Neural progenitor cell (in vitro differentiated cells): ENCODE data around the gene ADCY4. TPM values are rescaled to one million over a fixed set of nuclear protein-coding genes. Genes with fewer than 3 reads are reported as not detected.

Source experiments
- DNase-seq: peaks from one replicate; pipeline ENCODE4 v3.0.0-alpha.2; 2016; ENCODE audit warnings: low spot score
- H2AFZ ChIP-seq: fragments of 200-600 bp; sonication (generic); replicated peaks from 2 replicates; pipeline ENCODE4 v1.6.1; 2016; ENCODE audit warnings: antibody characterized with exemption
- H3F3A ChIP-seq: fragments of 200-600 bp; sonication (generic); 2 replicates; pipeline ENCODE4 v1.6.1; 2016; ENCODE audit warnings: antibody characterized with exemption, low read depth
- H3K27ac ChIP-seq: fragments of 200-600 bp; sonication (generic); 2 replicates; pipeline ENCODE4 v1.5.1; 2016; ENCODE audit warnings: mild to moderate bottlenecking
- H3K27me3 ChIP-seq: fragments of 200-600 bp; sonication (generic); 2 replicates; pipeline ENCODE4 v1.6.1; 2016; ENCODE audit warnings: mild to moderate bottlenecking, moderate library complexity
- H3K36me3 ChIP-seq: fragments of 200-600 bp; sonication (generic); 2 replicates; pipeline ENCODE4 v1.5.1; 2016
- H3K4me1 ChIP-seq: fragments of 200-600 bp; sonication (generic); 2 replicates; pipeline ENCODE4 v1.6.1; 2016; ENCODE audit warnings: mixed run types
- H3K4me2 ChIP-seq: fragments of 200-600 bp; sonication (generic); 2 replicates; pipeline ENCODE4 v1.6.1; 2016
- H3K4me3 ChIP-seq: fragments of 200-600 bp; sonication (generic); 2 replicates; pipeline ENCODE4 v1.5.1; 2016
- H3K79me2 ChIP-seq: fragments of 200-600 bp; sonication (generic); 2 replicates; pipeline ENCODE4 v1.6.1; 2016; ENCODE audit warnings: low read depth
- H3K9ac ChIP-seq: fragments of 200-600 bp; sonication (generic); 2 replicates; pipeline ENCODE4 v1.6.1; 2016
- H3K9me3 ChIP-seq: fragments of 200-600 bp; sonication (generic); 2 replicates; pipeline ENCODE4 v1.5.1; 2016; ENCODE audit warnings: low read depth
- H4K20me1 ChIP-seq: fragments of 200-600 bp; sonication (generic); 2 replicates; pipeline ENCODE4 v1.6.1; 2016; ENCODE audit warnings: low read depth
- H3K27ac Mint-ChIP-seq: 3 replicates; pipeline ENCODE4 v1.8.0; 2021; ENCODE audit warnings: mixed read lengths
- H3K27me3 Mint-ChIP-seq: 2 replicates; pipeline ENCODE4 v1.8.0; 2022; ENCODE audit warnings: low read depth, mild to moderate bottlenecking, inconsistent platforms, moderate library complexity, mixed read lengths; ENCODE audit not compliant: insufficient read depth
- H3K36me3 Mint-ChIP-seq: 3 replicates; pipeline ENCODE4 v1.8.0; 2021; ENCODE audit warnings: mixed read lengths
- H3K4me1 Mint-ChIP-seq: 3 replicates; pipeline ENCODE4 v1.8.0; 2021; ENCODE audit warnings: mixed read lengths
- H3K4me3 Mint-ChIP-seq: 3 replicates; pipeline ENCODE4 v1.8.0; 2021; ENCODE audit warnings: mild to moderate bottlenecking, moderate library complexity, mixed read lengths
- H3K9me3 Mint-ChIP-seq: 3 replicates; pipeline ENCODE4 v1.8.0; 2020; ENCODE audit warnings: mixed read lengths
- EZH2 ChIP-seq: fragments of 200-600 bp; sonication (generic); IDR thresholded peaks from 2 replicates; pipeline ENCODE4 v1.6.1; 2017; ENCODE audit warnings: antibody characterized with exemption, mild to moderate bottlenecking, moderate library complexity
- EZH2phosphoT487 ChIP-seq: fragments of 200-600 bp; sonication (generic); IDR thresholded peaks from 2 replicates; pipeline ENCODE4 v1.6.1; 2017; ENCODE audit warnings: antibody characterized with exemption
- total RNA-seq: library from RNA; depleted of rRNA; stranded (reverse); fragments of >200 nt; gene quantifications from 2 replicates; pipeline ENCODE4 v1.2.3, GENCODE V29; 2015; ENCODE audit warnings: low replicate concordance
- TF ChIP-seq, protein P1 (sequence below): fragments of 200-600 bp; sonication (generic); IDR thresholded peaks from 2 replicates; pipeline ENCODE4 v1.5.1; 2017; ENCODE audit warnings: antibody characterized with exemption, mild to moderate bottlenecking

Gene ADCY4
- total RNA-seq, 1 donor from 2014 or later = not detected

DNA sequence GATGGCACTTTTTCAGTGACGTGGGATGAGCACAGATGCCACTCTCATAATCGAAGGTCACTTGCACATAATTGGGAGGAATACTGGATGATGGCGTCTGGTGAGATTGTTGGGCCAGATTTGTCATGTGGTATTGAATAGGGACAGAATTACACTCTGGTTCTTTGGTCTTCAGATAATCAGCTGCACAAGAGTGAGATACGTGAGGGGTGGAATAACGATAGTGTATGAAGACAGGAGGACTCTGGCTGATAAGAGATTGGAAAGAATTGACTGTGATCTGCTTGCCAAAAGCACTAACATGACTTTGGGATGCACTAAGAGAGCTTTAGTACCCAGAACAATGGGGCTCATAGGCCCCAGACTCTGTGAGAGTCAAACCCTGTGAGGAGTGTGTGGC is 56.4 kb downstream of the ADCY4 start:
- Histone ChIP-seq H3K36me3 (no peaks in the 10 kb centered on the region), H3K4me1 (no peaks in the 10 kb centered on the region), H3K9ac (no peak overlapping the region), H3K4me3 (no peak overlapping the region), H3F3A (no peaks in the 10 kb centered on the region), H2AFZ (no peak overlapping the region), H4K20me1 (no peaks in the 10 kb centered on the region), H3K9me3 (no peaks in the 10 kb centered on the region), H3K4me2 (no peak overlapping the region), H3K27ac (no peak overlapping the region), H3K27me3 (no peaks in the 10 kb centered on the region), H3K79me2 (no peaks in the 10 kb centered on the region)
- peak overlapping the region; percentile 25 for H3K27ac Mint-ChIP-seq
- H3K4me3 Mint-ChIP-seq = no peak overlapping the region
- no peak for TF ChIP-seq EZH2phosphoT487
- H3K27me3 Mint-ChIP-seq = peaks cover 2% of the 10 kb centered on the region
- H3K36me3 Mint-ChIP-seq = peaks cover 2% of the 10 kb centered on the region
- H3K9me3 Mint-ChIP-seq = no peaks in the 10 kb centered on the region
- no peak for DNase-seq
- no peaks in the 10 kb centered on the region for H3K4me1 Mint-ChIP-seq

DNA sequence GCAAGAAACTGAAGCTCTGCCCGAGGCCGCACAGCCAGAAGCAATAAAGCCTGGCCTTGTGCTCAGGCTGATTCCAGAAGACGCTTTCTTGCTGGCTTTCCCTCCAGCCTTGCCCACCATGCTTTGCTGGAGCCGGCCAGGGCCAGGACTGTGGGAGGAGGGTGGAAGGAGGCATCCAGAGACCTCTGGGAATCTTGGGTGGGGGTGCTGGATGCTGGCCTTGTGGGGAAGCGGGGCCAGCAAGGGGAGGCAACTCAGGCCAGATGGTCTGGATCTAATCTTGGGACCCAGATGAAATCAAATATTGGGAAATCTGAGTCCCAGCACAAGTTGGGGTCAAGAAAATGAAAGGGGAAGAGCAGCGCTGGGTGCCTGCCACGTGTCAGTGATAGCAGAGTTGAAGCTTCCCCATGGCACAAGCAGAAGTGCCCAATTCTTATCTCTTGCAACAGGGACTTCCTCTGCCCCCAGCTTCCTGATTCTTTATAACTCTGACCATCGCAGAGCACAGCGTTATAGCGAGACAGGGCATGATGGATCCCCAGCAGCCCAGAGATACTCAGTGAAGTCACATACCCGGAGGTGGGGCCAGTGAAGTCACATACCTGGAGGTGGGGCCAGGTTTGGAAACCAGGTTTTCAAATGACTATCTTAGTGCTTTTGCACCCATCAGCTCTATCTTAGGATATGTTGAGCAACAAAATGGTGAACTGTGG is 57.1 kb downstream of the ADCY4 start:
- Histone ChIP-seq H3K4me3 (no peak overlapping the region), H3K27me3 (no peaks in the 10 kb centered on the region), H3K4me1 (no peaks in the 10 kb centered on the region), H3K9ac (no peak overlapping the region), H3K27ac (no peak overlapping the region), H3K9me3 (no peaks in the 10 kb centered on the region), H3K4me2 (no peak overlapping the region), H3F3A (no peaks in the 10 kb centered on the region), H2AFZ (no peak overlapping the region), H4K20me1 (no peaks in the 10 kb centered on the region), H3K79me2 (peaks cover under 1% of the 10 kb centered on the region), H3K36me3 (no peaks in the 10 kb centered on the region)
- TF ChIP-seq, protein P1, sequence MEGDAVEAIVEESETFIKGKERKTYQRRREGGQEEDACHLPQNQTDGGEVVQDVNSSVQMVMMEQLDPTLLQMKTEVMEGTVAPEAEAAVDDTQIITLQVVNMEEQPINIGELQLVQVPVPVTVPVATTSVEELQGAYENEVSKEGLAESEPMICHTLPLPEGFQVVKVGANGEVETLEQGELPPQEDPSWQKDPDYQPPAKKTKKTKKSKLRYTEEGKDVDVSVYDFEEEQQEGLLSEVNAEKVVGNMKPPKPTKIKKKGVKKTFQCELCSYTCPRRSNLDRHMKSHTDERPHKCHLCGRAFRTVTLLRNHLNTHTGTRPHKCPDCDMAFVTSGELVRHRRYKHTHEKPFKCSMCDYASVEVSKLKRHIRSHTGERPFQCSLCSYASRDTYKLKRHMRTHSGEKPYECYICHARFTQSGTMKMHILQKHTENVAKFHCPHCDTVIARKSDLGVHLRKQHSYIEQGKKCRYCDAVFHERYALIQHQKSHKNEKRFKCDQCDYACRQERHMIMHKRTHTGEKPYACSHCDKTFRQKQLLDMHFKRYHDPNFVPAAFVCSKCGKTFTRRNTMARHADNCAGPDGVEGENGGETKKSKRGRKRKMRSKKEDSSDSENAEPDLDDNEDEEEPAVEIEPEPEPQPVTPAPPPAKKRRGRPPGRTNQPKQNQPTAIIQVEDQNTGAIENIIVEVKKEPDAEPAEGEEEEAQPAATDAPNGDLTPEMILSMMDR = no peak
- no peak for TF ChIP-seq EZH2phosphoT487
- TF ChIP-seq EZH2 = no peak
- Mint-ChIP-seq H3K9me3 (no peaks in the 10 kb centered on the region), H3K4me3 (no peak overlapping the region), H3K27me3 (peaks cover 2% of the 10 kb centered on the region), H3K4me1 (peaks cover 2% of the 10 kb centered on the region), H3K27ac (no peak overlapping the region), H3K36me3 (peaks cover 2% of the 10 kb centered on the region)
- no peak for DNase-seq

DNA sequence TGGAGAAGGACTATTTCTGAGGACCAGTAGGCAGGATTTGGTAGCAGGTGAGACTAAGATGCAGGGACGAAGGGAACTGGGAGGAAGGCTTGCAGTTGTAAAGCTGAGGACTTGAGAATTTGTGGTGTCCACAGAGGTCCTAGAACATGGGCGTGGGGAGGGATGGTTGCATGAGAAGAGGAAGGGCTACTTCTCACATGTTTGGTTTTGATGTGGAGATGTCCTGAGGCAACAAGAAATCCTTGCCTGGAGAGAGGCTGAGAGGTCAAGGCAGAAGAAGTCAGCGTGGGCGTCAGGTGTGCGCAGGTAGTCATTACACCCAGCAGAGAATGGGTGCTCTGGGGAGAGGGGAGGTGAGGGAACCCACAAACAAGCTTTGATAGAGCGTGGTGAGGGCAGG is 57.8 kb downstream of the ADCY4 start:
- H3K79me2 ChIP-seq = peaks cover 8% of the 10 kb centered on the region
- Mint-ChIP-seq H3K27ac (no peak overlapping the region), H3K9me3 (no peaks in the 10 kb centered on the region), H3K27me3 (peaks cover 2% of the 10 kb centered on the region), H3K4me3 (no peak overlapping the region), H3K36me3 (peaks cover 2% of the 10 kb centered on the region), H3K4me1 (peaks cover 8% of the 10 kb centered on the region)
- TF ChIP-seq EZH2phosphoT487 (no peak), EZH2 (no peak)
- TF ChIP-seq, protein P1 = no peak
- no peak for DNase-seq
- H3K27ac ChIP-seq = no peak overlapping the region
- H3K4me1 ChIP-seq = peaks cover 2% of the 10 kb centered on the region
- no peaks in the 10 kb centered on the region for H3K27me3 ChIP-seq
- H4K20me1 ChIP-seq = no peaks in the 10 kb centered on the region
- no peak overlapping the region for H3K9ac ChIP-seq
- no peak overlapping the region for H3K4me3 ChIP-seq
- H3K4me2 ChIP-seq = no peak overlapping the region
- no peaks in the 10 kb centered on the region for H3K36me3 ChIP-seq
- H3K9me3 ChIP-seq = no peaks in the 10 kb centered on the region
- no peaks in the 10 kb centered on the region for H3F3A ChIP-seq
- H2AFZ ChIP-seq = no peak overlapping the region

- no peak for TF ChIP-seq EZH2
- no peak overlapping the region for H2AFZ ChIP-seq
- H3K9me3 ChIP-seq = no peaks in the 10 kb centered on the region
- no peak overlapping the region for H3K27ac ChIP-seq
- Mint-ChIP-seq H3K9me3 (no peaks in the 10 kb centered on the region), H3K36me3 (peaks cover 2% of the 10 kb centered on the region), H3K4me3 (no peak overlapping the region), H3K27me3 (peaks cover 6% of the 10 kb centered on the region), H3K27ac (no peak overlapping the region), H3K4me1 (peaks cover 15% of the 10 kb centered on the region)
- no peak overlapping the region for H3K9ac ChIP-seq
- H3K4me2 ChIP-seq = no peak overlapping the region
- DNase-seq = no peak
- H3F3A ChIP-seq = peaks cover 10% of the 10 kb centered on the region
- peaks cover 8% of the 10 kb centered on the region for H3K79me2 ChIP-seq
- H3K36me3 ChIP-seq = no peaks in the 10 kb centered on the region
- no peaks in the 10 kb centered on the region for H4K20me1 ChIP-seq
- H3K4me1 ChIP-seq = peaks cover 6% of the 10 kb centered on the region
- H3K4me3 ChIP-seq = no peak overlapping the region
- no peaks in the 10 kb centered on the region for H3K27me3 ChIP-seq
These were observed 60.7 kb downstream of the ADCY4 start for GRCh38 chr14:24274101-24274543.
